GM20000 (cell line): ENCODE measurements around the gene ATG13.
"Not testable (repeated sequence)": the region's sequence is repeated elsewhere in the genome, so short reads cannot be mapped to it uniquely, and the experiment has no call there.

Experiments
- DNase-seq: peaks from one replicate; pipeline ENCODE4 v3.0.0; 2012; ENCODE audit warnings: low spot score
- TF ChIP-seq, protein P1 (sequence below): IDR thresholded peaks from 2 replicates; pipeline ENCODE4 v1.5.1; 2012; ENCODE audit warnings: mild to moderate bottlenecking, control low read depth; ENCODE audit errors: extremely low read depth, missing control alignments

The ATG13 gene

DNA sequence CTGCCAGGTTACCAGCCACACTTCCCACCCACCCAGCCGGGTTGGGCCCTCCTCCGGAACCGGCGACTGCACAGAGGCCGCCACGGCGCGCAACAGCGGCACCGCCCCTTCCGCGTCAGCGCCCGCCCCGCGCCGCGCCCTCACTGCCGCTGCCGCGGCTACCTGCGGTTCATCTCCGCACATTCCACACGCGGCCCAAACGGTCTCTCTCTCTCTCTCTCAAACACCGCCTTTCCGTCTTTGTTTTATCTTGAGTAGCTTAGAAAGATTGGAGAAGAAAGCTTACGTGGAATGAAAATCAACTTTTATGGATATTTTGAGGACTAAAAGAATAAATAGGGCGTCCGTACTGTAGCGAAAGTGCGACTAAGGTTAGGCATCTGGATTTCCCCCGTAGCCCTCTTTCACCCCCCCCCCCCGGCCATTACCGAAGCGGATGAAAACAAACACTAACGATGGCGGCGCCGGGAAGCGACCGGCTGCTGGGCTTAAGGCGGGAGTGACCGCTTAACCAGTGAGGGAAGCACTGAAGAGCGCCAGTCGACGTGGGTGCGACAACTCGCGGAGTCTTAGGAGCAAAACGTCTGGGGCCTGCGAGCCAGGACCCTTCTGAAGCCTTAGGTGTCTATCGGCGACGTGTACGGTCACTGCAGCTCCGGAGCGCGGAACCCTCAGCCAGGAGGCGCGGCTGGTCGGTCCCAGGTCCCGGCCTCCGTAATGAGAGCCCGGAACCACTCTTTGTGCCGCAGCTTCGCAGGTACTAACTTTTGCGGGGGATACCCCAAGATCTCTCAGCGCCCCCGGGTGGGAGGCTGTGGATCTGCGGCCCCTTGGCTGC, at the start of gene ATG13, which contains the start of gene HARBI1:
TSS of gene ATG13 (plus strand) at position 420 of the 838 bp plus-strand sequence. CDS start 26,739 bp downstream, outside the sequence.
TSS of gene HARBI1 (minus strand) at position 94 of the 838 bp plus-strand sequence. CDS start 990 bp downstream, outside the sequence.
- DNase-seq = peak; percentile 91
- TF ChIP-seq, protein P1, sequence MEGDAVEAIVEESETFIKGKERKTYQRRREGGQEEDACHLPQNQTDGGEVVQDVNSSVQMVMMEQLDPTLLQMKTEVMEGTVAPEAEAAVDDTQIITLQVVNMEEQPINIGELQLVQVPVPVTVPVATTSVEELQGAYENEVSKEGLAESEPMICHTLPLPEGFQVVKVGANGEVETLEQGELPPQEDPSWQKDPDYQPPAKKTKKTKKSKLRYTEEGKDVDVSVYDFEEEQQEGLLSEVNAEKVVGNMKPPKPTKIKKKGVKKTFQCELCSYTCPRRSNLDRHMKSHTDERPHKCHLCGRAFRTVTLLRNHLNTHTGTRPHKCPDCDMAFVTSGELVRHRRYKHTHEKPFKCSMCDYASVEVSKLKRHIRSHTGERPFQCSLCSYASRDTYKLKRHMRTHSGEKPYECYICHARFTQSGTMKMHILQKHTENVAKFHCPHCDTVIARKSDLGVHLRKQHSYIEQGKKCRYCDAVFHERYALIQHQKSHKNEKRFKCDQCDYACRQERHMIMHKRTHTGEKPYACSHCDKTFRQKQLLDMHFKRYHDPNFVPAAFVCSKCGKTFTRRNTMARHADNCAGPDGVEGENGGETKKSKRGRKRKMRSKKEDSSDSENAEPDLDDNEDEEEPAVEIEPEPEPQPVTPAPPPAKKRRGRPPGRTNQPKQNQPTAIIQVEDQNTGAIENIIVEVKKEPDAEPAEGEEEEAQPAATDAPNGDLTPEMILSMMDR = peak; percentile 86

DNA sequence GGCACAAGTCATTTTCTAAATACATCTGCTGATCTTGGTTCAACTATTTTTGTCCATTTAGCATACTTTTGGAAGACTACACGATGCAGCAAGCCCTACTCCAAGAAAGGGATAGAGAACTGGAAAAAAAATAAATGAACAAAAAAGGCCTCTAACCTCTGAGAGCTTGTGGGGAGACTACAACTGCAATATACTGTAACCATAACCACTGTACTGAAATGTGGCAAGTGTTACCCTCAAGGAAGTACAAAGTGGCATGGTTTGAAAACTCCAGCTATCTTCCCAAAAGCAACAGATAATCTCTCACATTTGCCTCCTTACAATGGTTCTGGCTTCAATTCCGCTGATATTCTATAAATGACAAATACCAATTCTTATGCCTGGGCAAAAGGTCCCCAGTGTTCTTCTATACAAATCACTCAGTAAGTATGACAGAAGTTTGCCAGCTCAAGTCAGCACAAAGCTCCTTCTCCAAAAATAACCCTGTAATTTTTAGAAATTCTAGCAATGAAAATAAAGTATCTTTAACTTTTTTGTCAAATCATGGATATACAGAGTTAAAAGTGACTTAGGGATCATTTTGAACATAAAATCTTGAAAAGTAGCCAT, 46.5 kb upstream of the ATG13 start:
- DNase-seq = no peak
- TF ChIP-seq, protein P1 = no peak

DNA sequence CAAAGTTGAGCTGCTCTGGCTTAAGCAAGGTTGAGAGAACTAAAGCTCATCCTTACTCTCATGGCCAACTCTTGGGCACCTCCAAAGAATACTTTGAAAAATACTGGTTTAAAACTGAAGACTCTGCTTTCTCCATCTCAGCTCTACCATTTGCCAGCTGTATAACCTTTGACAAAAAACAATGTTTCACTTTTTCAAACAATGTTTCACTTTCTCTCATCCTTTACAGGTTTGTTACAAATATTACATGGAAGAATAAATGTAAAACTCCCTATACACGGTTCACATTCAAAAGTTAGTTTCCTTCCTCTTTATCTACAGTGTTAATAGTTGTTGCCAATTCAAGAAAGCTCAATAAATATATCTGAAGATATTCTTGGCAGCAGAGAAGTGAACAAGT, 42.7 kb upstream of the ATG13 start:
- no peak for DNase-seq
- TF ChIP-seq, protein P1 = no peak

DNA sequence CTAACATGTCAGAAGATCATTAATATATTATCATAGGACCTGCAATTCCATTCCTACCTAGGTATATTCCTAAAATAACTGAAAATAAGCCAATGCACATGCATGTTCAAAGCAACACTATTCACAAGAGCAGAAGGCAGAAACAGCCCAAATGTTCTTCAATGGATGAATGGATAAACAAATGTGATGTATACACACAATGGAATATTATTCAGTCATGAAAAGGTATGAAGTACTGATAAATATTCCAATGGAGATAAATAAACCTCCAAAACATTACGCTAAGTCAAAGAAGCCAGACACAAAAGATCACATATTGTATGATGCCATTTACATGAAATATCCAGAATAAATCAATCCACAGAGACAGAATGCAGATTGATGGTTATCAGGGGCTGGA, 40.3 kb upstream of the ATG13 start:
- DNase-seq = no peak
- TF ChIP-seq, protein P1 = no peak

DNA sequence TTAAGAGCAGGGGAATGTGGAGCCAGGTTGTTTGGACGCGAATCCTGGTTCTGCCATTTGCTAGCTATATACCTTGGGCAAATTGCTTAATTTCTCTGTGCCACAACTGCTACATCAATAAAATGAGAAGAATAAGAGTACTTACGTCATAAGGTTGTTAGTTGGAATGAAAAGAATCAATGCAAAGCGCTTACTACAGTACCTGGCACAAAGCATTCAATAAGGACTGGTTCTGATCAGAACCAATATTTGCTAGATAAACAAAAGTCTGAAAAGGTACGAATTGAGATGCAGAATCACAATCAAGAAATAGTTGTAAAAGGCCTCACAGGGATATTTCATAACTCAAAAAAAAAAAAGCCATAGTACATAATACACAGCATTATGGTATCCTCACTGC, 34.8 kb upstream of the ATG13 start:
- no peak for DNase-seq
- TF ChIP-seq, protein P1 = no peak

DNA sequence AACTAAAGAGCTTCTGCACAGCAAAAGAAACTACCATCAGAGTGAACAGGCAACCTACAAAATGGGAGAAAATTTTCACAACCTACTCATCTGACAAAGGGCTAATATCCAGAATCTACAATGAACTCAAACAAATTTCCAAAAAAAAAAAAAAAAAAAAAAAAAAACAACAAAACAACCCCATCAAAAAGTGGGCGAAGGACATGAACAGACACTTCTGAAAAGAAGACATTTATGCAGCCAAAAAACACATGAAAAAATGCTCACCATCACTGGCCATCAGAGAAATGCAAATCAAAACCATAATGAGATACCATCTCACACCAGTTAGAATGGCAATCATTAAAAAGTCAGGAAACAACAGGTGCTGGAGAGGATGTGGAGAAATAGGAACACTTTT, 33.8 kb upstream of the ATG13 start:
- DNase-seq = not testable (repeated sequence)

DNA sequence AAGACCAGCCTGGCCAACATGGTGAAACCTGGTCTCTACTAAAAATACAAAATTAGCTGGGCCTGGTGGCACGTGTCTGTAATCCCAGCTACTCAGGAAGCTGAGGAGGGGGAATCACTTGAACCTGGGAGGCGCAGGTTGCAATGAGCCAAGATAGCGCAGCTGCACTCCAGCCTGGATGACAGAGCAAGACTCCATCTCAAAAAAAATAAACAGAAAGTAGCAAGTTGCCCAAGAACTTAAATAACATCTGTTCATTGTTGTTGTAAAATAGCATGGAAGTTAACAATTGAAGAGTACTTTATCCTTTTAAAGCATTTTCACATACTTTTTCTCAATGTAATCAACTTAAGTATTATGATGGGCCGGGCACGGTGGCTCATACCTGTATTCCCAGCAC, 29.2 kb upstream of the ATG13 start:
- no peak for DNase-seq
- TF ChIP-seq, protein P1 = no peak
